ENCODE results near the gene SIKE1. TPM values are rescaled to one million over a fixed set of nuclear protein-coding genes. Genes with fewer than 3 reads are reported as not detected.

Gene SIKE1
- total RNA-seq, 2 experiments from 2014 or later, result 71.0 to 123 TPM

GRCh38 chr1:114728553-114728952, 51.9 kb downstream of the SIKE1 start:
- Histone ChIP-seq H3K4me2 (ENCODE audit: low read length) (no peak overlapping the region), H4K20me1 (ENCODE audit: insufficient read depth, low read length) (no peaks in the 10 kb centered on the region; the same call in 1 of the 2 replicates), H3K27ac (ENCODE audit: low read depth, low read length, poor library complexity, severe bottlenecking) (no peak overlapping the region), H3K9me3 (ENCODE audit: low read length) (no peaks in the 10 kb centered on the region), H3K4me1 (ENCODE audit: insufficient read depth, low read length, poor library complexity, severe bottlenecking) (no peaks in the 10 kb centered on the region), H3K36me3 (ENCODE audit: insufficient read depth, low read length) (peaks cover 100% of the 10 kb centered on the region), H3K4me3 (ENCODE audit: low read depth, low read length, poor library complexity, severe bottlenecking) (no peak overlapping the region), H3K9me2 (ENCODE audit: insufficient read depth, low read length) (no peaks in the 10 kb centered on the region), H3K79me2 (ENCODE audit: insufficient read depth, low read depth, low read length) (peaks cover 11% of the 10 kb centered on the region; the same call in 1 of the 2 replicates), H2AFZ (ENCODE audit: low read length) (no peak overlapping the region)
- CTCF ChIA-PET (ENCODE audit: unreplicated experiment), result no interaction called here
- POLR2A ChIA-PET, result interaction anchor here (0.7 to 2.2 kb wide), 3 partner anchors 16 to 148 kb away, joined by 3 to 8 read pairs (median 3); partner anchors contain the start of gene BCAS2
- BruUV-seq (replicated peaks), result no TSS peak
- intact Hi-C loops (cut with micrococcal nuclease; ENCODE audit: unreplicated experiment), result no loop called here
- DNase-seq (ENCODE audit: low spot score), result no peak
- no peak for TF ChIP-seq EZH2phosphoT487 (IDR thresholded peaks at IDR 0.05; ENCODE audit: borderline replicate concordance, low read depth, low read length)
- TF ChIP-seq CTCF (conservative IDR thresholded peaks at IDR 0.05; ENCODE audit: low read length), result no peak

- no peak overlapping the region for H3K4me3 ChIP-seq (ENCODE audit: low read depth, low read length, poor library complexity, severe bottlenecking)
- no TSS peak for BruUV-seq (replicated peaks)
- intact Hi-C loops (cut with micrococcal nuclease; ENCODE audit: unreplicated experiment), result no loop called here
- H4K20me1 ChIP-seq (ENCODE audit: insufficient read depth, low read length), result no peaks in the 10 kb centered on the region; the same call in 1 of the 2 replicates
- no peaks in the 10 kb centered on the region for H3K9me2 ChIP-seq (ENCODE audit: insufficient read depth, low read length)
- DNase-seq (ENCODE audit: low spot score), result no peak
- H3K9me3 ChIP-seq (ENCODE audit: low read length), result no peaks in the 10 kb centered on the region
- H2AFZ ChIP-seq (ENCODE audit: low read length), result no peak overlapping the region
- no peaks in the 10 kb centered on the region for H3K4me1 ChIP-seq (ENCODE audit: insufficient read depth, low read length, poor library complexity, severe bottlenecking)
- H3K36me3 ChIP-seq (ENCODE audit: insufficient read depth, low read length), result peaks cover 100% of the 10 kb centered on the region
- CTCF ChIA-PET (ENCODE audit: unreplicated experiment), result no interaction called here
- H3K27ac ChIP-seq (ENCODE audit: low read depth, low read length, poor library complexity, severe bottlenecking), result no peak overlapping the region
- no peak overlapping the region for H3K4me2 ChIP-seq (ENCODE audit: low read length)
- POLR2A ChIA-PET, result no interaction called here
- TF ChIP-seq EZH2phosphoT487 (IDR thresholded peaks at IDR 0.05; ENCODE audit: borderline replicate concordance, low read depth, low read length), result no peak
- TF ChIP-seq CTCF (conservative IDR thresholded peaks at IDR 0.05; ENCODE audit: low read length), result no peak
- H3K79me2 ChIP-seq (ENCODE audit: insufficient read depth, low read depth, low read length), result peaks cover 8% of the 10 kb centered on the region; the same call in 1 of the 2 replicates
Measured at GRCh38 chr1:114725230-114725629, 55.3 kb downstream of the SIKE1 start.

GRCh38 chr1:114723915-114724314, 56.6 kb downstream of the SIKE1 start:
- H2AFZ ChIP-seq (ENCODE audit: low read length), result no peak overlapping the region
- no peak overlapping the region for H3K27ac ChIP-seq (ENCODE audit: low read depth, low read length, poor library complexity, severe bottlenecking)
- no peak overlapping the region for H3K4me2 ChIP-seq (ENCODE audit: low read length)
- no peaks in the 10 kb centered on the region for H3K9me3 ChIP-seq (ENCODE audit: low read length)
- BruUV-seq (replicated peaks), result no TSS peak
- POLR2A ChIA-PET, result no interaction called here
- no peaks in the 10 kb centered on the region for H3K9me2 ChIP-seq (ENCODE audit: insufficient read depth, low read length)
- DNase-seq (ENCODE audit: low spot score), result no peak
- peaks cover 8% of the 10 kb centered on the region; the same call in 1 of the 2 replicates for H3K79me2 ChIP-seq (ENCODE audit: insufficient read depth, low read depth, low read length)
- H3K4me3 ChIP-seq (ENCODE audit: low read depth, low read length, poor library complexity, severe bottlenecking), result no peak overlapping the region
- H4K20me1 ChIP-seq (ENCODE audit: insufficient read depth, low read length), result no peaks in the 10 kb centered on the region
- intact Hi-C loops (cut with micrococcal nuclease; ENCODE audit: unreplicated experiment), result no loop called here
- TF ChIP-seq EZH2phosphoT487 (IDR thresholded peaks at IDR 0.05; ENCODE audit: borderline replicate concordance, low read depth, low read length), result no peak
- TF ChIP-seq CTCF (conservative IDR thresholded peaks at IDR 0.05; ENCODE audit: low read length), result no peak
- peaks cover 100% of the 10 kb centered on the region for H3K36me3 ChIP-seq (ENCODE audit: insufficient read depth, low read length)
- no peaks in the 10 kb centered on the region for H3K4me1 ChIP-seq (ENCODE audit: insufficient read depth, low read length, poor library complexity, severe bottlenecking)
- CTCF ChIA-PET (ENCODE audit: unreplicated experiment), result no interaction called here
